ENCODE results near the gene PLXDC2.

Gene PLXDC2

GRCh38 chr10:19946245-19946644 lies 130.0 kb downstream of the PLXDC2 start:
- DNase-seq, result no peak

- DNase-seq, result no peak
These were observed 130.6 kb downstream of the PLXDC2 start for GRCh38 chr10:19946791-19947190.

- no peak for DNase-seq
These were observed 131.0 kb downstream of the PLXDC2 start for GRCh38 chr10:19947215-19947614.

- no peak for DNase-seq
These were observed 131.4 kb downstream of the PLXDC2 start for GRCh38 chr10:19947656-19948055.

- no peak for DNase-seq
These were observed 136.2 kb downstream of the PLXDC2 start for GRCh38 chr10:19952224-19953010.

GRCh38 chr10:19954601-19955000 lies 138.4 kb downstream of the PLXDC2 start:
- no peak for DNase-seq

- DNase-seq, result no peak
These were observed 140.3 kb downstream of the PLXDC2 start for GRCh38 chr10:19956516-19957032.

GRCh38 chr10:19958787-19959186 lies 142.6 kb downstream of the PLXDC2 start:
- DNase-seq, result no peak

GRCh38 chr10:19961076-19962053 lies 145.1 kb downstream of the PLXDC2 start:
- DNase-seq, result no peak

GRCh38 chr10:19964625-19965024 lies 148.4 kb downstream of the PLXDC2 start:
- DNase-seq, result no peak

GRCh38 chr10:19966751-19967150 lies 150.5 kb downstream of the PLXDC2 start:
- no peak for DNase-seq

GRCh38 chr10:19967981-19968380 lies 151.7 kb downstream of the PLXDC2 start:
- no peak for DNase-seq

GRCh38 chr10:19968745-19969144 lies 152.5 kb downstream of the PLXDC2 start:
- no peak for DNase-seq

GRCh38 chr10:19970256-19970655 lies 154.0 kb downstream of the PLXDC2 start:
- no peak for DNase-seq

GRCh38 chr10:19970717-19971116 lies 154.5 kb downstream of the PLXDC2 start:
- DNase-seq, result no peak

- no peak for DNase-seq
These were observed 155.3 kb downstream of the PLXDC2 start for GRCh38 chr10:19971343-19972052.

GRCh38 chr10:19974138-19974537 lies 157.9 kb downstream of the PLXDC2 start:
- peak; percentile 1 for DNase-seq

GRCh38 chr10:19974554-19974953 lies 158.3 kb downstream of the PLXDC2 start:
- DNase-seq, result no peak

- DNase-seq, result no peak
These were observed 160.9 kb downstream of the PLXDC2 start for GRCh38 chr10:19977097-19977521.

GRCh38 chr10:19979628-19980027 lies 163.4 kb downstream of the PLXDC2 start:
- DNase-seq, result no peak

- DNase-seq, result no peak
These were observed 167.8 kb downstream of the PLXDC2 start for GRCh38 chr10:19983880-19984565.

GRCh38 chr10:19985745-19986144 lies 169.5 kb downstream of the PLXDC2 start:
- DNase-seq, result no peak
